ENCODE measurements around the gene OGFOD2. TPM values are rescaled to one million over a fixed set of nuclear protein-coding genes. Genes with fewer than 3 reads are reported as not detected.

OGFOD2 gene
- total and polyA plus RNA-seq, 9 of the 15 experiments (the other 6 are each of a cell fraction or from before 2014, with no cell fraction given) = 1.4 to 111 (median 18.5) TPM

GRCh38 chr12:122934722-122935121, 40.3 kb upstream of the OGFOD2 start (continued):
- TF ChIP-seq EGR1 (conservative IDR thresholded peaks at IDR 0.05) (peak; percentile 66), ETS1 (conservative IDR thresholded peaks at IDR 0.05; ENCODE audit: control insufficient read depth, low read depth, low read length) (no peak), ZFP91 (CRISPR knock-in tag; IDR thresholded peaks at IDR 0.05) (no peak), ZC3H4 (CRISPR knock-in tag; IDR thresholded peaks at IDR 0.05; ENCODE audit: borderline replicate concordance) (no peak), SMAD3 (CRISPR knock-in tag; conservative IDR thresholded peaks at IDR 0.05) (no peak), ZNF316 (IDR thresholded peaks at IDR 0.05) (0 out of 2 replicates have a peak, but pooled peaks have one; percentile 3), GABPB2 (CRISPR knock-in tag; conservative IDR thresholded peaks at IDR 0.05) (no peak), ATF2 (CRISPR knock-in tag; IDR thresholded peaks at IDR 0.05) (no peak), BRD9 (IDR thresholded peaks at IDR 0.05; ENCODE audit: low read depth, partially characterized antibody) (no peak), SMAD2 (IDR thresholded peaks at IDR 0.05; ENCODE audit: low read depth, low read length) (no peak), IRF1 (CRISPR knock-in tag; IDR thresholded peaks at IDR 0.05; ENCODE audit: borderline replicate concordance) (no peak), EWSR1 (IDR thresholded peaks at IDR 0.05; ENCODE audit: borderline replicate concordance, low read depth, partially characterized antibody) (no peak), NCOA6 (IDR thresholded peaks at IDR 0.05) (no peak), ETV5 (CRISPR knock-in tag; IDR thresholded peaks at IDR 0.05; ENCODE audit: low read depth) (no peak), SNIP1 (IDR thresholded peaks at IDR 0.05; ENCODE audit: low read depth) (no peak), TRIM25 (IDR thresholded peaks at IDR 0.05; ENCODE audit: borderline replicate concordance) (no peak), MAFF (IDR thresholded peaks at IDR 0.05; ENCODE audit: low read length) (0 out of 2 replicates have a peak, but pooled peaks have one; percentile 38), MYBL2 (IDR thresholded peaks at IDR 0.05; ENCODE audit: low read depth) (no peak), MYBL2 (CRISPR knock-in tag; IDR thresholded peaks at IDR 0.05; ENCODE audit: borderline replicate concordance) (no peak), ARID3A (IDR thresholded peaks at IDR 0.05; ENCODE audit: borderline replicate concordance, low read depth, low read length) (no peak), STAT5A (IDR thresholded peaks at IDR 0.05; ENCODE audit: borderline replicate concordance, low read length) (no peak)

All from K562 (cell line).